ENCODE measurements around the gene RGS2.

The RGS2 gene

GRCh38 chr1:192832492-192832891 is 23.7 kb downstream of the RGS2 start:
- no peak for DNase-seq

GRCh38 chr1:192835116-192835515 is 26.3 kb downstream of the RGS2 start:
- DNase-seq, result no peak

- DNase-seq, result no peak
These were observed 30.6 kb downstream of the RGS2 start for GRCh38 chr1:192839162-192840066.

- DNase-seq, result no peak
These were observed 35.5 kb downstream of the RGS2 start for GRCh38 chr1:192844360-192844759.

GRCh38 chr1:192846950-192847349 is 38.1 kb downstream of the RGS2 start:
- DNase-seq, result no peak

- DNase-seq, result no peak
These were observed 40.2 kb downstream of the RGS2 start for GRCh38 chr1:192849011-192849410.

GRCh38 chr1:192849442-192849841 is 40.6 kb downstream of the RGS2 start:
- no peak for DNase-seq

- DNase-seq, result no peak
These were observed 43.4 kb downstream of the RGS2 start for GRCh38 chr1:192852001-192852947.

- DNase-seq, result no peak
These were observed 49.6 kb downstream of the RGS2 start for GRCh38 chr1:192858456-192858855.

- DNase-seq, result no peak
These were observed 51.0 kb downstream of the RGS2 start for GRCh38 chr1:192859808-192860207.

GRCh38 chr1:192860478-192861185 is 51.8 kb downstream of the RGS2 start:
- no peak for DNase-seq

GRCh38 chr1:192861860-192862259 is 53.0 kb downstream of the RGS2 start:
- no peak for DNase-seq
